ENCODE data around the gene PRR23E.

- no peak for TF ChIP-seq CTCF (conservative IDR thresholded peaks at IDR 0.05; ENCODE audit: low read length)
- no peak for TF ChIP-seq EZH2phosphoT487 (IDR thresholded peaks at IDR 0.05; ENCODE audit: borderline replicate concordance, low read depth, low read length)
These were observed 8.1 kb upstream of the PRR23E start for GRCh38 chr3:127184870-127185216.
